ENCODE data around the gene NIBAN1.
A peak's percentile ranks its signal among the peaks of the same experiment; 100 is the strongest.
"Not testable (repeated sequence)": the region's sequence is repeated elsewhere in the genome, so short reads cannot be mapped to it uniquely, and the experiment has no call there.

Gene NIBAN1

DNA sequence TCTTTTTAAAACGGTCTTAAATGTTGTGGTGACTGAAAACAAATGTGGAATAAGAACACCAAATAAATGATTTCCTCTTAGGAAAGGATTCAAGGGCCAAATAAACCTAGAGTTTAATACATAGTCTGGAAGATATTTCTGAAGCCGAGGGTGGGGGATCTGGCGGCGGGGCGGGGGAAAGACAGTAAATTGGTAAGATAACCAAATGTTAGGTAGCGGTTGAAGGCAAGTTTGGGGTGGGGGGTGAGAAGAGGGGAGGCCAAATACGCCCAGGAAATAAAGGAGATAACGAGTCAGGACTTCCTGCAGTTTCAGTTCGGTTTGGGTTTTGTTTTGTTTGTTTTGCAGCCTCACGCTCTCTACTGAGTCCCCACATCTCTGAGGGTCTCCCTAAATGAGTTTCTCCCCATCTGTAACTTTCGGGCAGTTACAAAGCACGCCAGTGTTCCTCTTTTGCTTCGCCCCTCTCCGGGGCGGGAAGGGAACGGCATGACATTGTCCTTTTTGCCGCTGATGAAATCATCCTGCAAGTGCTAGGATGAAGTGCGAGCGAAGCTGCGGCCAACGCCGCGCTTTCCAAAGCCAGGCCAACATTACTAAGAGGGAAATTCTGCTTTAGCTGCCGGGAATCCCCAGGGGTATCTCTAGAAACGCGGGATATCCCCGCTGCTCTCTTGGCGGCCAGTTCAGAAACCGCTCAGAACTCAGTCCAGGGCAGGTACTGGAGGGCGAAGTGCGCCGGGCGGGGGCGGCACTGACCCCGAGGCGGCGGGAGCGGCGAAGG lies 844 bp downstream of the NIBAN1 start:
- peak; percentile 55 to 59 for DNase-seq (ENCODE audit: extremely low read depth in 1 of 2, low read depth in 1 of 2)

DNA sequence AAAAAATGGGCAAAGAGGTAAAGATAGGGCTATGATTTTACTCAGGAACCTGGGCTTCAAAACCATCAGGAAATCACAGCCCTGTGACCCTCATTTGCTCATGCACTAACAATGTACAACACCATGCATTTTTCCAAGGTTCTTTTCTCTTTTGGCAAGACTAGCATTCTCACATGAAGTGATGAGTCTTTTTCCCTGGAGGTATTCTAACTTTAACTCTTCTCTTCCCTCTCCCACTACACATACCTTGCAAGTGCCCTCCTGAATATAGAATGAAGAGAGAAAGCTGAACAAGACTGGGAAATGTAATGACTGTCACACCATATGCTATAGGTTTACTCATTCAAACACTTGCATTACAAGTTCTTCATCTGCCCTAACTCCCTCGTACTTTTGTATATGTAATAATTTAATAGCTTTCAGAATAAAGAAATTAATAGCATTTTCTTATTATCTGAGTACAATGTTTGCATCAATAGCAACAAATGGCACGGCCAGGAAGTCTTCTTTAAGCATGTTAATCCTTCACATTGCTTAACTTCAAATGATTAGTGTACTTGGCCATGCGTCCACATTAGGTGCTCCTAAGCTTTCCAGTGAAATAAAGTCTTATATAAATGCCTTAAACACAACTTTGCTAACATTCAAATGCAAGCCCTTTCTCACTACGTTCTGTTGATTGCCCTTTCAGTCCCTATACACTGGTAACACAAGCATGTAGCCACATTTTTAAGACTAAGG lies 1.8 kb downstream of the NIBAN1 start:
- no peak for DNase-seq (ENCODE audit: extremely low read depth in 1 of 2, low read depth in 1 of 2)

GRCh38 chr1:184971522-184972265 lies 2.6 kb downstream of the NIBAN1 start:
- no peak for DNase-seq (ENCODE audit: extremely low read depth in 1 of 2, low read depth in 1 of 2)

GRCh38 chr1:184970691-184971161 lies 3.6 kb downstream of the NIBAN1 start:
- DNase-seq (ENCODE audit: extremely low read depth in 1 of 2, low read depth in 1 of 2), result no peak

DNA sequence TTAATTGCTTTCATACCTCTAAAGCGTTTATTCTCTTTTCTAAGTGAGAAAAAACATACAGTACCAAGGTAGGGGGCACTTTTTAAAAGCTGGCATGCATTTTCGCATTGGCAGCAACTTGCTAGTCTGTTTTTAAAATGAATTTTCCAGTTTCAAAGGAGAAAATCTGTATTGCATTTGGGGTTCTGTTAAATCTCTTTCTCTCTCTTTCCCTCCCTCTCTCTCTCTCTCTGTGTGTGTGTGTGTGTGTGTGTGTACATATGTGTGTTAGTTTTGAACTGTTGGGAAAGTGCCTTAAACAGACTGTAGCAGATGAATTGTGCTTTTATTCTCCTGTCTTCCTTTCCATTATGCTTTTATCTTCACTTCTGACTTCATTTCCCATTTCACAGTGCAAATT lies 7.3 kb downstream of the NIBAN1 start:
- no peak for DNase-seq (ENCODE audit: extremely low read depth in 1 of 2, low read depth in 1 of 2)

DNA sequence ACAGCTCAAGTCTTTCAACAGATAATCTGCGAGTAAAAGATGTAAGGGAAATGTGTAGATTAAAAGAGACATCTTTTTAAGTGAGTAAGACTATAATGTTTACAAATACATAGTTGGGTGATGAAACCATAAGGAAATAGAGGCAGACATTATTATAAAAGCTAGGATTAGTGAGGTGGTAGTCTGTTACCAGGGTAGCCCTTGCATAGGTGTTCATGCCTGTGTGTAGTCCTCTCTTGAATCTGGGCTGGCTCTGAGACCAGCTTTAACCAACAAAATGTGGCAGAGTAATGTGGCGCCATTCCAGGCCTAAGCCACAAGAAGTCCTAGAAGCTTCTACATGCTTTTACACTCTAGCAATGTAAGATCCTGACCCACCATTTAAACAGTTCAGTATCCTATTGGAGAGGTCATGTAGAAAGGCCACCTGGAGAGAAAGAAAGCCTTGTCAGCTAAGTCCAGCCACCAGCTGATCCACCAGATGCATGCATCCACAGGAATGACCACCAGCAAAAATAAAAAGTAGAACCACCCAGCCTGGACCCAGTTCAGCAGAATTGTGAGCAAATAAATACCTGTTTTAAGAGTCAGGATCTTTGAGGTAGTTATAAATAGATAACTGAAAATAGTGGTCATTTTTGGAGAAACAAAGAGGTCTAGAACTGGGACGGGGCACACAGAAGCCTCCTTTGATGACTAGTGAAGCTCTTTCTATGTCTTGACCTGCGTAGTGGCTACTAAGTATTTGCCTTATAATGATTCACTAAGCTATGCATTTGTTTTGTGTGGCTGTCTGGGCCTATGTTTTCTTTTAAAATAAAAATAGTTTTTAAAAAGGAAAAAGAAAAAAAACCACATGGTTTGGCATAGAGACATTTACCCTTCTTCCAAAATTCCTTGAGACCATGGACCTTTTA lies 8.1 kb downstream of the NIBAN1 start:
- no peak for DNase-seq (ENCODE audit: extremely low read depth in 1 of 2, low read depth in 1 of 2)

DNA sequence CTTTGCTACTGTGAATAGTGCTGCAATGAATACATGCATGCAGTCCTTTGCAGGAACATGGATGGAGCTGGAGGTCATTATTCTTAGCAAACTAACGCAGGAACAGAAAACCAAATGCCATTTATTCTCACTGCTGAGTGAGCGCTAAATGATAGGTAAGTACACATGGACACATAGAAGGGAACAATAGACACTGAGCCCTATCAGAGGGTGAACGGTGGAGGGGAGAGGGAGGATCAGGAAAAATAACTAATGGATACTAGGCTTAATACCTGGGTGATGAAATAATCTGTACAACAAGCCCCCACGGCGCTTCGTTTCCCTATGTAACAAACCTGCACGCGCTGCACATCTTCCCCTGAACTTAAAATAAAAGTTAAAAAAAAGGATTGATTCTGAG lies 8.9 kb downstream of the NIBAN1 start:
- no peak for DNase-seq (ENCODE audit: extremely low read depth in 1 of 2, low read depth in 1 of 2)

GRCh38 chr1:184959626-184960025 lies 14.7 kb downstream of the NIBAN1 start:
- DNase-seq (ENCODE audit: extremely low read depth in 1 of 2, low read depth in 1 of 2), result no peak

DNA sequence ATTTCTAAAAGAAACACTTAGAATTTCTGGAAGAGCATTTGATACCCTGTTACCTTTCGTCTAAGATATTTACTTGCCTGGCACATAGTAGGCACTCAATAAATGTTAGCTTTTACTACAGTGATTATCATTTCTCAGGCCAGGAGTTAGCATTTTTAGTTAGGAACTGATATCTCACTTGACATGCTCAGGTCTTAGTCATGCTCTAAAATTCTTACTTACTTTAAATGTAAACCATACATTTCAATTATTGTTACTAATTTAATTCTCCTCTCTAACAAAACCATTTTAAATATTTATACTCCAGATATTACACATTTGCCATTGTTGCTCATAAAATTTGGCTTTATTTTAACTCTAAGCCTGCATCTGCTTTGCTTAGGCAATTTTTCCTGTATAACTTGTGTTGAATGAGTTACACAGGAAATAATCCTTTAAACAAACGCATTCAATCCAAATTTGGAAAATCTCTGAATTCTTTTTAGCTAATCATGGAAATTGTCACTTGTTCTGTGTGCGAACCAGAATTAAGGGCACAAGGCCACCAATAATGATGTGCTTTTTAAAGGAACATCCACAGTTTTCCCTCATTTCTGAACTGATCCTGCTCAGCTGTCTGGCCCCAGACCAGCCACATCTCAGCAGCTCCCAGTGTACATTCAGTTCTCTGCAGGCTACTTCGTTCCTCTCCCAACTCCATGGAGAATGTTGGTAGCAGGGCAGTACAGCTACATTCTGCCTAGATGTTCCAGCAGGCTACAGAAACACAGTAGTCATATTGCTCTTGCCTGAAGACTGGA lies 15.6 kb downstream of the NIBAN1 start:
- no peak for DNase-seq (ENCODE audit: extremely low read depth in 1 of 2, low read depth in 1 of 2)

DNA sequence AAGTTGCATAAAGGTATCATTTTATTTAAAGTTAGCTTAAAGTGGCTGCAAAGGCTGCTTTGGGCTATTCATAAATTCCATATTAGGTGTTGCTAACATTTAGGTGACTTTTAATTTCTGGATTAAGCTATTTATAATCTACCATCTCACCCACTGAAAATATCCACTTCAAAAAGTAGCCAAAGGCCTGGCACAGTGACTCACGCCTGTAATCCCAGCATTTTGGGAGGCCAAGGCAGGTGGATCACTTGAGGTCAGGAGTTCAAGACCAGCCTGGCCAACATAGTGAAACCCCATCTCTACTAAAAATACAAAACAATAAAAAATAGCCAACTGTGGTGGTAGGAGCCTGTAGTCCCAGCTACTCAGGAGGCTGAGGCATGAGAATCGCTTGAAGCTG lies 16.4 kb downstream of the NIBAN1 start:
- not testable (repeated sequence) for DNase-seq (ENCODE audit: extremely low read depth in 1 of 2, low read depth in 1 of 2)

- DNase-seq (ENCODE audit: extremely low read depth in 1 of 2, low read depth in 1 of 2), result no peak
Measured at GRCh38 chr1:184956999-184957700, 17.2 kb downstream of the NIBAN1 start.

DNA sequence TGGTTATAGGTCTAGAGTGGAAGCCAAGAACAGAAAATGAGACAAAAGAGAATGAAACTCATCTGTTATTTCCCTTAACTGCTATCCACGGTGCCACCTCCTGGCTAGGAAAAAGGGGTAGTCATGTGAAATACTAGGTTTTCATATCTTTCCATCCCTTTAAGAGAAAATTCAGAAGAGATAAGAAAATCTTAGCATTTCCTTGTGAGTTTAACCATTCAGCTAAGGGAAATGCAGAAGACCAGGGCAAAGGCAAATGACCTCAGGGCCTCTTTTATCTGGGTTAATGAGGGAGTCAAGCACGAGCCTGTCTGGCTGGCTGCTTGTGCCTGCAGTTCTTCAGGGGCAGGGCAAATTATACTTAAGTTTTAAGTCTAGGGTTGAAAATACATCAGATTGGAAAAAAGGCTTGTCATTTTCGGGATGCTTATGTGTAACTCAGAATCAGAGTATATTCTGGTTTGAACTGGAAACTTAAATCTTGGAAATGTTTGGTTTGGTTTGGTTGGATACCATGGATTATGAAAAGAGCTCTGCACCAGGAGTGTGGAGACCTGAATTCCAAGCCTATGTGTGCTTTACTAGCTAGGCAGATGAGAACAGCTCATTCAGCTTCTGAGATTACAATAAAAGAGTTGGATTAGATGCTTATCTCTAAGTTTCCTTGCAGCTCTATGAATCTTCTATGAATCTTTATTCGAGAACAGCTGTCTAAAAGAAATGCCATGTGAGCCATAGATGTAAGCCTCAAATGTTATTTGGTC lies 19.9 kb downstream of the NIBAN1 start:
- no peak for DNase-seq (ENCODE audit: extremely low read depth in 1 of 2, low read depth in 1 of 2)

- no peak for DNase-seq (ENCODE audit: extremely low read depth in 1 of 2, low read depth in 1 of 2)
Measured at GRCh38 chr1:184953600-184954219, 20.6 kb downstream of the NIBAN1 start.

DNA sequence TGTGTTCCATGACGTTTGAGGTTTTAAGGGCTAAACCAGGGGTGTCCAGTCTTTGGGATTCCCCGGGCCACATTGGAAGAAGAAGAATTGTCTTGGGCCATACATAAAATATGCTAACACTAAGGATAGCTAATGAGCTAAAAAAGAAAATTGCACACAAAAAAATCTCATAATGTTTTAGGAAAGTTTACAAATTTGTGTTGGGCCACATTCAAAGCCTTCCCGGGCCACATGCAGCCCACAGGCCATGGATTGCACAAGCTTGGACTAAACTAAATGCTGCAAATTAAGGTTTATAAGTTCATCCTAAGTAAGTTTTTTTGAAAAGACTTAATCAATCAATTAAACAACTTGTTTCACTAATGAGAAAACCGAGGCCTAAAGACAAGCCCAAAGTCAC lies 21.9 kb downstream of the NIBAN1 start:
- no peak for DNase-seq (ENCODE audit: extremely low read depth in 1 of 2, low read depth in 1 of 2)

- no peak for DNase-seq (ENCODE audit: extremely low read depth in 1 of 2, low read depth in 1 of 2)
Measured at GRCh38 chr1:184951788-184952187, 22.5 kb downstream of the NIBAN1 start.

DNA sequence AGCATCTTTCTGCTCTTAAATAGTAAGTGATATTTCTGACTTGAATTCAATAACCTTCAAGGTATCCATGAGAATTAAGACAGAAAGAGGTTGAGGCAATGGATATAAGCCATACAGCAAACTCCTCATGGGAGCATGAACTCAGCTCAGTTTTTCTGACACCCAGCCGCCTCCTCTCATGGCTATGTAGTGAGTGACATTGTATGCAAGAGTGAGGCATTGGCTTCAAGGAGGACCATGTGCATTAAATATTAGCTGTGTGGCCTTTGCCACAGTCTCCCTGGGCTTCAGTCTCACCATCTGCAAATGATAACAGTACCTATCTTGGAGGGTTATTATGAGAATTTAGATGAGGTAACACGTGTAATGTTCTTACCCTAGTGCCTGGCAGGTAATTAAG lies 23.4 kb downstream of the NIBAN1 start:
- DNase-seq (ENCODE audit: extremely low read depth in 1 of 2, low read depth in 1 of 2), result no peak

DNA sequence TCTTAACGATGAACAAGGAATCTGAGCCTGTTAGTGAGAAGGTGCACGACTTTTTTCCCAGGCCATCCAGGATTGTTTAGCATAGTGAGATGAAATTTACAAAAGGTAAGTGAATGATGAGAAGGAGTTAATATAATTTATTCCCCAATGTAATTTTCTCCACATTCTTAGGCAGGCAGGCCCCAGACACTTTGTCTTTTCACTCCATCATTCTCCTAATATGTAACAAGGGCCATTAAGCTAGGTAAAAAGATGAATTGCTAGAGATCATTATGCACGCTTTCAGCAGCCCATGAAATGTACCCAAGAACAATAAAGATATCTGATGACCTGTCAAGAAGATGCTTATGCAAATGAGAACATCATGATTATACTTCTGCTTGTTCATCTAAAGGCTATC lies 24.1 kb downstream of the NIBAN1 start:
- DNase-seq (ENCODE audit: extremely low read depth in 1 of 2, low read depth in 1 of 2), result no peak
